Right ventricle myocardium inferior (tissue), 1 donor: Measurements from ENCODE around the gene CNTFR. TPM values are rescaled to one million over a fixed set of nuclear protein-coding genes. Genes with fewer than 3 reads are reported as not detected.
A peak's percentile ranks its signal among the peaks of the same experiment; 100 is the strongest.
"Not testable (repeated sequence)": the region's sequence is repeated elsewhere in the genome, so short reads cannot be mapped to it uniquely, and the experiment has no call there.

Experiments
- ATAC-seq: fragments of 200-7000 bp; cut with Tn5 transposase; one replicate; pipeline ENCODE4 v1.9.1; 2020; ENCODE audit warnings: mild to moderate bottlenecking, moderate library complexity
- DNase-seq: peaks from one replicate; pipeline ENCODE4 v3.0.0; 2021; ENCODE audit errors: missing footprints
- intact Hi-C: fragments of 100-400 bp; cut with DNase I; formaldehyde crosslinking; loops from one replicate; pipeline ENCODE4 v1.11.0; 2022
- total RNA-seq: library from RNA; stranded (reverse); fragmentation: NEBNext Ultra II Directional; extraction: Animal tissue kit (Norgen Biotek cat#: 25700); gene quantifications from one replicate; pipeline ENCODE4 v1.2.1, GENCODE V29; 2021
- donor health status: DM: no; HTN: yes; CAD: no; lungs with severe emphysema.

Gene CNTFR
- total RNA-seq, 1 donor from 2014 or later, result 8.7 TPM

- ATAC-seq, result no peak
- peak; percentile 14 for DNase-seq
- intact Hi-C loops, result no loop called here
Observed at GRCh38 chr9:34550016-34550680, 39.4 kb downstream of the CNTFR start.

GRCh38 chr9:34549407-34549732 is 40.2 kb downstream of the CNTFR start:
- intact Hi-C loops, result loop anchor here (2.0 to 5.0 kb wide), 3 partner anchors 53 to 147 kb away; no protein-coding TSS in a partner anchor
- DNase-seq (peak; percentile 49), ATAC-seq (no peak)

DNA sequence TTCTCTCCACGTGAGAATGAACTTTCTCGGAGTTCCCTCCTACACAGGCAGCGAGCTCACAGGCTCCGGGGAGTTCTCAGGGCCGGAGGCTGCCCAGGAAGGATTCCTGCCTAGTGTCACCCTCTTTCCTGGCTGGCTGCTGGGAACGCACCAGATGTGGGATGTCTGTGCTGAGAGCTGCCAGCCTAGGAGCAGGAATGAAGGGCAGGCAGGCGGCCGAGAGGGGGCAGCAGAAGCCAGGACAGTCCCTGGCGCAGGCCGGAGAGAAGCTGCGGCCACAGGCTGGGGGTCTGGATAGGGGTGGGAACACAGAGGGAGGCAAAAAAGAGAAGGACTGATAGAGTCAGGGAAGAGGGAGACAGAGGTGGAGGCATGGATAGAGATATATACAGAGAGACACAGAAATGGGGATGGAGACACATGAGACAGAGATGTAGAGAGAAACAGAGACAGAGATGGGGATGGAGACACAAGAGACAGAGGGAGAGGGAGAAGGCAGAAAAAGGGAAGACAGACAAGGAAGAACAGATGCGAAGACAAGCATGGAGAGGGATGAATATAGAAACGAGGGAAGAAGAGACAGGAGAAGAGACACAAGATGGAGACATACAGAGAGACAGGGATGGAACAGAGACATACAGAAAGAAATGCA is 41.4 kb downstream of the CNTFR start:
- peak; percentile 91 for ATAC-seq

DNA sequence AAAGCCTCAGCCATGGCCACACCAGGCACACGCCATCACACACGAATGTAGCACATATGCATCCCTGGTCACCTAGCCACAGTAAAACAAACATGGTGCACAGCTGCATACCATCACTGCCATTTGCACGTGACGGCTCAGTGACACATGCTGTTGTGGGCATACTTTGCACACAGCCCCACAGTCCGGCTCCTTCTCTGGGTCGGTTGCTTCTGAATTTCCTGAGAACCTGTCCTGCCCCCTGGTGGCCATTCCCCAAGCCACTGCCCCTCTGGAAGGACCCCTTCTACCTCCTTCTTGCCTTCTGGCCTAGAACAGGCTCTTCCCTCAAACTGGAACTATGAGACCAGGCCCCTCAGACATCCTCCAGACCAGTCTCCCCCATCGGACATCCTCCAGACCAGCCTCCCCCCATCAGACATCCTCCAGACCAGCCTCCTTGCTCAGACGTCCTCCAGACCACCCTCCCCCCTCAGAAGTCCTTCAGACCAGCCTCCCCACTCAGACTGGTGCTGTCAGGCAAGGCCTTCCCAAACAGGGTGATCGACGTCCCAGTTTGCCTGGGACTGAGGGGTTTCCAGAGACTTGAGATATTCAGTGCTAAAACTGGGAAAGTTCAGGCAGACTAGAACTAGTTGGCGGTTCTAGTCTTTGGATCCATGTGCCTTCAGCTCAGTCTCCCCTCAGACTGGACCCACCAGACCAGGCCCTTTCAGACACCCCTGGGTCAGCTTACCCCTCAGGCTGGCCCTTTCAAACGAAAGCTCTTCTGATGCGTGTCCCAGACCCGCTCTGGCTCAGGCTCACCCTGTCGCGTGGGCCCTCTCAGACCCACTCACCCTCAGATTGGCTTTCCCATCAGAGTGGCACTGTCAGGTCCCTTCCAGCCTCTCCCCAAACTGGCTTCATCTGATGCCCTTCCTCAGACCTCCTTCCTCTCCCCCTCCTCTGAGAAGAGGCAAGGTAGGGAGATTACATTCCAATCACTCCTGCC is 42.4 kb downstream of the CNTFR start:
- intact Hi-C loops, result loop anchor here (1.0 to 5.0 kb wide), 3 partner anchors 110 to 215 kb away; no protein-coding TSS in a partner anchor
- peak; percentile 72 for ATAC-seq
- peak; percentile 71 for DNase-seq

More for the DNA sequence above, 41.4 kb downstream of the CNTFR start:
- peak; percentile 86 for DNase-seq
- intact Hi-C loops, result loop anchor here (1.0 to 5.0 kb wide), 5 partner anchors 43 to 216 kb away; no protein-coding TSS in a partner anchor

- no peak for ATAC-seq
- intact Hi-C loops, result loop anchor here (5.0 kb wide), 2 partner anchors 109 to 144 kb away; no protein-coding TSS in a partner anchor
- DNase-seq, result no peak
Observed at GRCh38 chr9:34546102-34546833, 43.3 kb downstream of the CNTFR start.

DNA sequence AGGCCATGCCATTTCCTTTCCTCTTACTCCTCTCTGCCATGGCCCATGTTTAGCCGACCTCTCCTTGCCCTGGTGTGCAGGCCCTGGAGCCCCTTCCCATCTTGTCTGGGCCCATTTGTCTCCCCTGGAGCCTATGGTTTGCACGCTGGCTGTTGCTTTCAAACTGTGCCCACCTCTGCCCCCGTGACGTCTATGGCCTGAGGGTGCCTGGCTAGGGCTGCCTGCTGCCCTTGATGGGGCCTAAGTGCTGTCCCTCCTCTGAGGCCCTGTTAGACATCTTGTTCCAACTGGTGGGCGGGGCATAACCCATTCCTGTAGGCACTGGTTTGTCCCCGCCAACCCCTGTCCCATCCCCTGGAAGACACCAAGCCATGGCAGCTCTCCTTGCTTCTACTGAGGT is 44.0 kb downstream of the CNTFR start:
- DNase-seq (no peak), ATAC-seq (no peak)
- intact Hi-C loops, result loop anchor here (5.0 kb wide), 2 partner anchors 108 to 143 kb away; no protein-coding TSS in a partner anchor

- no peak for ATAC-seq
Observed at GRCh38 chr9:34544035-34544434, 45.5 kb downstream of the CNTFR start.

GRCh38 chr9:34541540-34541939 is 48.0 kb downstream of the CNTFR start:
- DNase-seq, result peak; percentile 8
- no peak for ATAC-seq
- intact Hi-C loops, result no loop called here

More at GRCh38 chr9:34544035-34544434, 45.5 kb downstream of the CNTFR start:
- intact Hi-C loops, result no loop called here
- DNase-seq, result no peak

GRCh38 chr9:34540827-34541226 is 48.7 kb downstream of the CNTFR start:
- intact Hi-C loops, result no loop called here
- DNase-seq (peak; percentile 7), ATAC-seq (no peak)

GRCh38 chr9:34536685-34537084 is 52.8 kb downstream of the CNTFR start:
- no peak for ATAC-seq
- peak; percentile 46 for DNase-seq
- intact Hi-C loops, result no loop called here

- peak; percentile 23 for DNase-seq
- intact Hi-C loops, ATAC-seq: not testable (repeated sequence)
Observed at GRCh38 chr9:34532041-34532440, 57.5 kb downstream of the CNTFR start.

GRCh38 chr9:34526026-34526425 is 63.5 kb downstream of the CNTFR start:
- ATAC-seq (no peak), DNase-seq (no peak)
- intact Hi-C loops, result no loop called here

DNA sequence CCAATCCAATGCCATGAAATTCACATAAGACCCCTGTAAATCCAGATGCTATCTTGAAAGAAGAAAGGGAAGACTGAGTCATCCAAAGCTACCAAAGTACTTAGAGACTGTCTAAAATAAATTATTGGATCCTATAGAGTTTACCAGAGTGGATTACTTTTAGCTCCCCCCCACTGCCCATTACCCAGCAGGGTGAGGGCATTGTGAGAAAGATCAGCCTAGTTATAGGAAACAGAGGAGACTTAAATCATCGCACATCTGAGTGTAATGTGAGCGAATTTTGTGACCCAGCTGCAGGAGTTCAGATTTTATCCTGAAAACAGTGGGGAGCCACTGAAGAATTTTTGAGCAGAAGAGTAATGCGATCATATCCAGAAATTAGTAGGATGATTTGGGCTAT is 65.2 kb downstream of the CNTFR start:
- DNase-seq (no peak), ATAC-seq (no peak)
- intact Hi-C loops, result no loop called here

- ATAC-seq, result peak; percentile 99
- intact Hi-C loops, result no loop called here
- peak; percentile 92 for DNase-seq
Observed at GRCh38 chr9:34522971-34523797, 66.3 kb downstream of the CNTFR start, which contains the start of gene ENHO. TSS of gene ENHO (minus strand) at chr9:34522990. CDS start at chr9:34521695, 1,295 bp downstream.

GRCh38 chr9:34522091-34522887 is 67.2 kb downstream of the CNTFR start:
- peak; percentile 80 for DNase-seq
- no peak for ATAC-seq

DNA sequence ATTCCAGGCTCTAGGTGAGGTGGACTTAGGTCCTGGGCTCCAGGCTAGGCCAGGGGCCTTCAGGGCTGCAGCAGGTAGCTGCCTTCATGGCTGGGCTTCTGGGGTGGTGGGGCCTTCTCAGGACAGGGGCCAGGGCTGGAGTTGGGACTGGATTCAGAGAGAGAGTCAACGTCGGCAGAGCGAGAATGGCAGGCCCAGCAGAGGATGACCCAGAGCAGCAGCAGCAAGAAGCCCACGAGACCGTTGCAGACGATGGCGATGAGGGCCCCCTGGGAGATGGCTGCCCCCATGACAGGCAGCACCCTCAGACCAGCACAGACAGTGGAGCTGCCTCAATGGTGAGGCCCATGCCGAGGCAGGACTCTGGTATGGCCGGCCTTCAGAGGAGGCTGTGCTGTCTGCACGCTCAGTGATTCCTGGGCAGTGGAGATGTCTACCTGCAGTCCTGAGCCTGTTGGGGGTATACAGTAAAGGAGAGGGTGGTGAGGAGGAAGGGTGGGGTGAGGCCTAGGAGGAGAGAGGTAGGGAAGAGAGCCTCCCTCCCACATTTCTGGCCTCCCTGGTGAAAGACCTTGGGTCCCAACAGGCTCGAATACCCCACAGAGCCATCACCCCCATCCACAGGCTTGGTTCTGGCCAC is 68.0 kb downstream of the CNTFR start:
- ATAC-seq, result no peak
- intact Hi-C loops, result no loop called here
- no peak for DNase-seq

More at GRCh38 chr9:34522091-34522887, 67.2 kb downstream of the CNTFR start:
- intact Hi-C loops, result no loop called here
